Right lung (tissue), 5 donors: ENCODE measurements around the gene GUCY1B1. TPM values are rescaled to one million over a fixed set of nuclear protein-coding genes. Genes with fewer than 3 reads are reported as not detected.

Source experiments
- DNase-seq, 2 donors: peaks; one replicate each; pipeline ENCODE4 v3.0.0-alpha.2; 2013
- polyA plus RNA-seq, 5 donors: library from polyadenylated mRNA; unstranded; fragments of 120-200 nt; gene quantifications; one replicate each; pipeline versions ENCODE4 v1.2.1 to v1.2.3, GENCODE V29; 2013; ENCODE audit warnings: inconsistent platforms in 1 of 5, low replicate concordance in 1 of 5; ENCODE audit not compliant: insufficient read length in 5 of 5, insufficient read depth in 1 of 5

Gene GUCY1B1
- polyA plus RNA-seq, 5 donors = 41.9 to 56.8 (median 47.7) TPM

- peak; percentile 50 to 67 for DNase-seq
Observed at GRCh38 chr4:155759372-155760252, 791 bp downstream of the GUCY1B1 start.

- no peak for DNase-seq
Observed at GRCh38 chr4:155761047-155761446, 2.2 kb downstream of the GUCY1B1 start.

DNA sequence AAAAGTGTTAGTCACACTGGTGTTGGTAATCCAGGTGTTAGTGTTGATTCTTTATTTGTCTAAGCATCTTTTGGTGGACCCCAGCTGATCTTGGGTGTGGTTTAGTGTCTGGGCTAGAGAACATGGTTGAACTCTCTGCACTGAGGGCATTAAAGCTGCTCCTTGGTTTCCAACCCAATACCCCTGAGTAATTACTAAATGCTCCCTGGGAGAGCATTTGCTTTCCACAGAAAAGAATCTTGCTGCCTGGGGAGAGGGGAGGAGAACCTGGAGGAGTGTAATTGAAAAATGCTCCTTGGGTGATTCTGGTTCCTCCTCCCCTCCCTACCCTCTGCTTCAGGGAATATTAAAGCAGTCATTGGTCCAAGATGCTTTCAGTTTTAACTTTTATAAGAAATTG is 3.1 kb downstream of the GUCY1B1 start:
- DNase-seq = no peak

- DNase-seq = no peak
Observed at GRCh38 chr4:155762334-155762733, 3.5 kb downstream of the GUCY1B1 start.

DNA sequence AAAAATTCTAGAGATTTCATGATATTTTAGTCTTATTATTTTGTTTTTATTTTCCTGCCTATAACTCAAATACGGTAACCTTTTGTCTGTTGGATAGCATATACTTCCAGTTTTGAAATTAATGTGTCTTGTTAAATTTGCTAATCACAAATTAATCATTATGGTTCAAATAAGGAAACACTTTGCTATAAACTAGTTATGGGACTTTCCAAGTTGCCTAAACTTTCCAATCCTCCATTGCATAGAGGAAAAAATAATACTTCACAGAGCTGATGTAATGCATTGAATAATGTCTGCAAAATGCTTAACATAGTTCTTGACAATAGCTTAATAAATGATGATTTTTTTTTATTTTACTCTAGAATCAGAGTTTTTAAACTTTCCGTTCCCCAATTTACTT is 4.7 kb downstream of the GUCY1B1 start:
- no peak for DNase-seq

DNA sequence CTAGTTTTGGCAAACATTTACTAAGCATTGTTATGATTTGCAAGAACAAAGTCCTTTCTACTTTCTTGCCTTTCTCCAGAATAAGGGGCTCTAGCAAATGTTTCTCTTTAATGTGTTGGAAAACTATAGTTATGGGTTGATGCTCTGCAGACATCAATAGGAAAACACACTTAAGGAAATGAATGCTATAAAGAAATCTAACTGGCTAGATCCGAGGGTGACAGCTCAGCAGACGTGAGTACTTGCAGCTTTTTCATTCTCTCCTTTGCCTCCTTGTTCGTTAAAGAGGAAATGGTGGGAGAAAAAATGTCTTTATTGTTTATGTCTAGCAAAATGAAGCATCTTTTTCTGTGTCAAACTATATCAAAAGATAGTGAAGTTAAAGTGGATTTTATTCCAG is 6.3 kb downstream of the GUCY1B1 start:
- DNase-seq = no peak

GRCh38 chr4:155766622-155767021 is 7.8 kb downstream of the GUCY1B1 start:
- DNase-seq = no peak

GRCh38 chr4:155768370-155768769 is 9.5 kb downstream of the GUCY1B1 start:
- no peak for DNase-seq

DNA sequence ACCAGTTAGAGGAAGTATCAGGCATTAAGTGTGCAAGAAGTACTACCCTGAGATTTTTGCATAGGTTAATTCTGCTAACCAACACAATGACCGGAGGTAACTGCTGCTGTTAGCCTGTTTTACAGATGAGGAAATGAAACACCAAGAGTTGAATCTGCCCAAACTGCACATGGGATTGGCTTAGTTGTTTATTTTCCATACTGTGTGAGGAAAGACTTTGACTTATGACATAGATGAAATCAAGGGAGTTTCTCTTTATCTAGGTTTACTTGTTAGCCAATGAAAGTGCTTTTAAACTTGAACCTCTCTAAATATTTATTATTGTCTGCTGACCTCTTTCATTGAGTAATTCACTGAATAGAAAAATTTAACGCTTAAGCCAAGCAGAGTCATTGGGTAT is 10.3 kb downstream of the GUCY1B1 start:
- no peak for DNase-seq

DNA sequence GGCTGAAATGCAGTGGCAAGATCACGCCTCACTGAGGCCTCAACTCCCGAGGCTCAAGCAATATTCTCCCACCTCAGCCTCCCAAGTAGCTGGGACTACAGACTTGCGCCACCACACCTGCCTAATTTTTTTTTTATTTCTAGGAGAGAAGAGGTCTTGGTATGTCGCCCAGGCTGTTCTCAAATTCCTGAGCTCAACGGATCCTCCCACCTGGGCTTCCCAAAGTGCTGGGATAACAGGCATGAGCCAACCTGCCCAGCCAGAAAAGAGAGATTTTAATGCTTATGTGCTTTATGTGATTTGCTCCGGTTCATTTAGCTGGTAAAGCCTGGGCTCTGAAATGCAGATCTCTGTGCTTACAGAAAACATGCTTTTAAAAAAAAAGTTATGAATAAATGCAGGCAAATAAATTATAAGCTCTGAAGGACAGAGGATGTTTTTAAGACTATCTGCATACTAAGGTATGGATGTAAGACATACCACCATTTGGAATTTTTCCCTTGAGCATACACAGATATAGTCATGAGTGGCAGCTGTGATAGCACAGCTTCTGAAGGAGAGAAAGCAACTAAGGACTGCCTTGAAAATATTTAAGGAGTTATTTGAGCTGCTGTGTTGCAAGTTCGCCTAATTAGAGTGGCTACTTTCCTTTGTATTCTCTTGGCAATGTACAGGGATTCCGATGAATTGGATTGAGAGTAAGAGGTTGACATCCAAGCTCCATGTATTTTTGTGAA is 13.8 kb downstream of the GUCY1B1 start:
- no peak for DNase-seq

DNA sequence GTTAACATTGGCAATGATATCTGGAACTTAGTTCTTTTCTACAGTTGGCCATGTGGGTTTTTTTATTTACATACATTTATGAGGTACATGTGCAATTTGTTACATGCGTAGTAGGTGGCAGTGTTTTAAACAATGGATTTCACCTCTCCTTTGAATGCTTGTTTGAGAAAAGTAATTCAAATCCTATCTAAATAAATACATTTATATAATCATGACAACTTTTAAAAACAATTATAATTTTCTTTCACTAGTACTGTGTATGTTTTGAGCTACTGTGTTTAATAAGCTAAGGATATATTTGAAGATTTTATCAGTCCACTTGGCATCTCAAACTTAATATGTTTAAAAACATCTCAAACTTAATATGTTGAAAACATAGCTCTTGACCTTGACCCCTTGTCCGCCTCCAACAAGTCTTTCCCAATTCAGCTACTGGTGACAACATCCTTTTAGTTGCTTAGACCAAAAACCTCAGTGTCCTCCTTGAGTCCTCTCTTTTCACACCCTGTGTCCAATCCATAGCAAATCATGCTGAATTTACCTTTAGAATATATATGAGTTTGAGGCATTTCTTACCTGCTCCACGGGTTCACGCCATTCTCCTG is 14.5 kb downstream of the GUCY1B1 start:
- no peak for DNase-seq

DNA sequence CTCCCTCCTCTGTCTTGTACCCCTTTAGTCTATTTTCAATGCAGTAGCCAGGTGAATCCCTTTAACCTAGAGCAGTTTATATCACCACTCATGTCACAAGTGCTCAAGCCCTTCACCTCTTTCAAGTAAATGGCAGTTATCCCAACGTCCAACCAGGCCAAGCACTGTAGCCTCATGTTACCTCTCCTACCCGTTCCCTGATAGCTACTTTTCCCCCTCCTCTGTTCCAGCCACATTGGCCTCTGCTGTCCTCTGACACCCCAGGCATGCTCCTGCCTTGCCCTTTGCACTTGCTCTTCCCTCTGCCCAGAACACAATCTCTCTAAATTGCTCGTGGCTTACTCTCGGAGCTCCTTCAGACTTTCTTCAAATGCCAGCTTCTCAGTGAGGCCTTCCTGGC is 15.2 kb downstream of the GUCY1B1 start:
- DNase-seq = no peak

DNA sequence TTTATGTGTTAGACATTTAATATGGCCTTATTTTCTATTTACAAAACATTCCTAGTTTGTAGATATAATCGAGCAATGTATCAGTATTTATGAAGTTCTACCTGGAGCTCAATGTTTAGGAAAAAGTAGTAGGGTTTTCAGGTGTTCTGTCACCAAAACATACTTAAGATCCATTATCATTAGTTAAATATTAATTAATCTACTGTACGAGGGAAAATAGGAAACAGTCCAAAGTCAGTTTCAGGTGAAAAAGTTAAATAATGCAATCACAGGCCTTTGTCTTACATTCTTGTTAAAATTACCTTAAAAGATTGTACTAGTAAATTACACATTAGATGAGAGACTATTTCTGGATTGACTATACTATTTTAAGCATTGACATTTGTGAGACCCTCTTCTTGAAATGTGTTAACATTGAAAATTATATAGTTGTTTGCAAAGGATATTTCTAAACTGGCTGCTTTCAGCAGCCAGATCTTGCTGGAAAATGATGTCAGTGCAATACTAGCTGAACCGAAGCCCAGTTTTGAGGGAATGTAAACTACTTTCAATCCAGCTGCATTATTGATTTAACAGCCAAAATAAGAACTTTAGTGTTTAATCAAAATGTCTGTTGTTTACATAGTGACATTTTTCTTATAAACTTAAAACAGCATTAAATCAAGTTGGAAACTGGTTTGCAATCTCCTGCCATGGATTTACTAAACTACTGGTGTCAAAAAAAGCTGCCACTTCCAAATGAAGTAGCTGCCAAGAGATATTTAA is 19.3 kb downstream of the GUCY1B1 start:
- DNase-seq = peak; percentile 89 to 91

GRCh38 chr4:155780775-155781174 is 22.0 kb downstream of the GUCY1B1 start:
- DNase-seq = no peak

DNA sequence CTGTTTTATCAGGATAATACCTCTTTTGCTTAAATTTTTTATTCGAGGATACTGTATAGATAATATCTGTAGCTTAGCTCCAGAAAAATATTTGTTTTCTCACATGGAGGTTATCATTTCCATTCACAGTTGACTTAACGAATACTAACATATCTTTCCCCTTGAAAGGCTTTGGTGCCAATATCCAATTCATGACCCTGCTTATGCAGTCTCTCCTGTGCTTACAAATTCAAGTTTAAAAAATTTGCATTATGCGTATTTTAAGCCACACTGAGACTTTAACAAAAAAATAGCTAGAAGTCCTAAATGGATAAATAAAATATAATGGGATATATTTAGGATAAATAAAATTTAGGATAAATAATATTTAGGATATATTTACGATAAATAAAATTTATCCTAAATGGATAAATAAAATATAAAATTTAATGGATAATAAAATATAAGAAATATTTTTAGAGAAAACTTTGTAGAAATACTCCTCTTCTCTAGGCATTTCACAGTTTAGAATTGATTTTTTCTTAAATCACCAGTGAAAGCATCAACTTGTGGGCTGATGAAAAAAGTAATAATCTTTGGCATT is 22.5 kb downstream of the GUCY1B1 start:
- no peak for DNase-seq

GRCh38 chr4:155784637-155785036 is 25.8 kb downstream of the GUCY1B1 start:
- DNase-seq = no peak

- DNase-seq = no peak
Observed at GRCh38 chr4:155785828-155786227, 27.0 kb downstream of the GUCY1B1 start.

- no peak for DNase-seq
Observed at GRCh38 chr4:155787113-155787710, 28.4 kb downstream of the GUCY1B1 start.

DNA sequence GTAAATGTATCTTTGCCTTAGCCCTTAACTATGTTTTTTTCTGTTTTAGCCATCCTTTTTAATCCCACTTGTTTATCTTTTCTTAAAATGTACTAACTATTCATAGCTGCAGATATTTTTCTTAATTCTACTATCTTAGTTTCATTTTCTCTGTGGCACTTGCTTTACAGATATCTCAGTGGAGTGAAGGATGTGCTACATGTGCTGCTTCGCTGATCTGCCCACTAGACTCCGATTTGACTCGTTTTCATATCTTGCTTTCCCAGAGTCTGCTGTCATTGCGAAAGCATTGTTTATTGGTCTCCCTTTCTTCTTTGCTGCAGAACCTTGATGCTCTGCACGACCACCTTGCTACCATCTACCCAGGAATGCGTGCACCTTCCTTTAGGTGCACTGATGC is 30.6 kb downstream of the GUCY1B1 start:
- DNase-seq = no peak

- no peak for DNase-seq
Observed at GRCh38 chr4:155789982-155790381, 31.2 kb downstream of the GUCY1B1 start.

DNA sequence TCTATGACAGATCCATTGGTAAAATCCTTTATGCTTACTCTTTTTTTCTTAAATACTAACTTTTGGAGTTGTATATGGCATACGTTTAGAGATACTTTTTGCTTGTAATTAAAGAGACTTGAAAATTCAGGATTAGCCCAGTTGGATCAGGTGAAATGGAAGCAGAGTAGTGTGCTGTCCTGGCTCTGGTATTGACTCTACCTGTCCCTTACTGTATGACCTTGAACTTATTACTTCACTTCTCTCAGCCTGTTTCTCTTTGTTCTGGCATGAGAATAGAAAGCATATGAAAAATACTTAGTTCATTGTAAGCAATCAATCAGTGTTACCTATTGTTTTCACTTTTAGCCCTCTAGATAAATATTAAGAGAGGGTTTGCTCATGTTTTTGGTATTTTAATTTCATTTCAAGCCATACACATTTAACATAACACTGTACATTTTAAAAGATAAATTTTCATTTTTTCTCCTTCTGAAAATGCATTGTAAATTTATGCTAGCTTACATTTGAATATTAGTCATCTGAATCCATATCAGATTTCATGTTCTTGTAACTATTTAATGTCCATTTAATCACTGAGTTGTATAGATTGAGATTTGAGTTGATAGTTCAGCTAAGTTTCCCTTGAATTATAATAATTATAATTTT is 35.9 kb downstream of the GUCY1B1 start:
- no peak for DNase-seq
